Neuronal stem cell (in vitro differentiated cells): ENCODE measurements around the gene OR6Q1. TPM values are rescaled to one million over a fixed set of nuclear protein-coding genes. Genes with fewer than 3 reads are reported as not detected.

Experiments used
- DNase-seq: peaks from one replicate; pipeline ENCODE4 v3.0.0-alpha.2; 2013; ENCODE audit warnings: low spot score
- H2AFZ ChIP-seq: one replicate; pipeline ENCODE4 v1.6.1; 2013; ENCODE audit warnings: mild to moderate bottlenecking, low read length, inconsistent platforms
- H2AK5ac ChIP-seq: 2 replicates; pipeline ENCODE4 v1.6.1; 2013; ENCODE audit warnings: low read depth, mild to moderate bottlenecking, inconsistent platforms, low read length, moderate library complexity, mixed read lengths
- H2BK120ac ChIP-seq: 2 replicates; pipeline ENCODE4 v1.6.1; 2013; ENCODE audit warnings: low read depth, mild to moderate bottlenecking, inconsistent platforms, low read length, moderate library complexity, mixed read lengths
- H2BK12ac ChIP-seq: one replicate; pipeline ENCODE4 v1.6.1; 2013; ENCODE audit warnings: low read length, inconsistent platforms
- H2BK15ac ChIP-seq: 2 replicates; pipeline ENCODE4 v1.6.1; 2013; ENCODE audit warnings: mild to moderate bottlenecking, low read length, inconsistent platforms, mixed read lengths
- H2BK5ac ChIP-seq: one replicate; pipeline ENCODE4 v1.6.1; 2013; ENCODE audit warnings: inconsistent platforms, mild to moderate bottlenecking, low read length, moderate library complexity
- H3K14ac ChIP-seq: one replicate; pipeline ENCODE4 v1.6.1; 2013; ENCODE audit warnings: low read length, inconsistent platforms
- H3K18ac ChIP-seq: 2 replicates; pipeline ENCODE4 v1.6.1; 2013; ENCODE audit warnings: low read length, inconsistent platforms
- H3K23ac ChIP-seq: 2 replicates; pipeline ENCODE4 v1.6.1; 2013; ENCODE audit warnings: low read depth, mild to moderate bottlenecking, mixed read lengths, low read length, inconsistent platforms; ENCODE audit not compliant: poor library complexity
- H3K27ac ChIP-seq: replicated peaks from 3 replicates; pipeline ENCODE4 v1.5.1; 2013; ENCODE audit warnings: low read length, inconsistent platforms
- H3K27me3 ChIP-seq, 3 experiments: 2 replicates each; pipeline ENCODE4 v1.6.1; 2013; ENCODE audit warnings: low read length in 3 of 3, mild to moderate bottlenecking in 2 of 3, inconsistent platforms in 1 of 3, low read depth in 1 of 3, mixed read lengths in 1 of 3, moderate library complexity in 1 of 3; ENCODE audit not compliant: control insufficient read depth in 3 of 3, insufficient read depth in 3 of 3
- H3K36me3 ChIP-seq, 2 donors: replicated peaks in 1 of 2; 2 replicates each; pipeline ENCODE4 v1.6.1; 2013; ENCODE audit warnings: low read length in 2 of 2; ENCODE audit not compliant: control insufficient read depth in 2 of 2, insufficient read depth in 2 of 2
- H3K4ac ChIP-seq: 2 replicates; pipeline ENCODE4 v1.6.1; 2013; ENCODE audit warnings: inconsistent platforms, mild to moderate bottlenecking, low read length, moderate library complexity
- H3K4me1 ChIP-seq, 2 donors: 1 replicate in 1 of 2; 2 replicates in 1 of 2; pipeline ENCODE4 v1.6.1; 2013; ENCODE audit warnings: low read length in 2 of 2, low read depth in 1 of 2; ENCODE audit not compliant: control insufficient read depth in 2 of 2, insufficient read depth in 1 of 2
- H3K4me2 ChIP-seq: one replicate; pipeline ENCODE4 v1.6.1; 2013; ENCODE audit warnings: mild to moderate bottlenecking, low read length, inconsistent platforms; ENCODE audit not compliant: insufficient read depth, poor library complexity, severe bottlenecking
- H3K4me3 ChIP-seq, 2 donors: 2 replicates each; pipeline ENCODE4 v1.5.1; 2013; ENCODE audit warnings: low read length in 2 of 2, mild to moderate bottlenecking in 2 of 2, inconsistent platforms in 1 of 2, moderate library complexity in 1 of 2
- H3K79me1 ChIP-seq: one replicate; pipeline ENCODE4 v1.6.1; 2013; ENCODE audit warnings: low read depth, mild to moderate bottlenecking, inconsistent platforms, low read length, moderate library complexity
- H3K9ac ChIP-seq: one replicate; pipeline ENCODE4 v1.6.1; 2013; ENCODE audit warnings: mild to moderate bottlenecking, low read depth, low read length, inconsistent platforms; ENCODE audit not compliant: poor library complexity
- H3K9me3 ChIP-seq, 2 donors: replicated peaks in 1 of 2; 2 replicates each; pipeline versions ENCODE3 to v1.6.1; 2013; ENCODE audit warnings: low read length in 2 of 2, mild to moderate bottlenecking in 2 of 2, inconsistent platforms in 1 of 2, low read depth in 1 of 2, mixed read lengths in 1 of 2, moderate library complexity in 1 of 2; ENCODE audit not compliant: control insufficient read depth in 2 of 2, insufficient read depth in 1 of 2
- H4K8ac ChIP-seq: one replicate; pipeline ENCODE4 v1.6.1; 2013; ENCODE audit warnings: low read depth, mild to moderate bottlenecking, inconsistent platforms, low read length, moderate library complexity
- H4K91ac ChIP-seq: one replicate; pipeline ENCODE4 v1.6.1; 2013; ENCODE audit warnings: low read length, low read depth, mild to moderate bottlenecking, inconsistent platforms; ENCODE audit not compliant: poor library complexity
- WGBS, 2 donors: extraction: QIAGEN DNeasy Blood & Tissue Kit; methylation state at CpG; one replicate each; pipeline ENCODE4 v1.1.7; 2013; ENCODE audit warnings: missing lambda C conversion rate in 2 of 2, mixed read lengths in 1 of 2; ENCODE audit not compliant: insufficient read length in 2 of 2, insufficient replicate concordance in 1 of 2; ENCODE audit errors: extremely low coverage in 2 of 2; 5-methylcytosine and 5-hydroxymethylcytosine counted together
- polyA plus RNA-seq, 2 experiments: library from polyadenylated mRNA; stranded (reverse); fragments of 200-250 nt; gene quantifications; one replicate each; pipeline ENCODE4 v1.2.3, GENCODE V29; 2013

Gene OR6Q1, protein sequence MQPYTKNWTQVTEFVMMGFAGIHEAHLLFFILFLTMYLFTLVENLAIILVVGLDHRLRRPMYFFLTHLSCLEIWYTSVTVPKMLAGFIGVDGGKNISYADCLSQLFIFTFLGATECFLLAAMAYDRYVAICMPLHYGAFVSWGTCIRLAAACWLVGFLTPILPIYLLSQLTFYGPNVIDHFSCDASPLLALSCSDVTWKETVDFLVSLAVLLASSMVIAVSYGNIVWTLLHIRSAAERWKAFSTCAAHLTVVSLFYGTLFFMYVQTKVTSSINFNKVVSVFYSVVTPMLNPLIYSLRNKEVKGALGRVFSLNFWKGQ
- polyA plus RNA-seq (2013, experiment 1 of 2) = not detected
- polyA plus RNA-seq (2013, experiment 2 of 2) = not detected

- no peak within 1 kb of the TSS for H3K4me2 ChIP-seq
- H3K79me1 ChIP-seq = no peaks in the 10 kb centered on the region
- H3K4ac ChIP-seq = no peak within 1 kb of the TSS
- no peak within 1 kb of the TSS for H2BK5ac ChIP-seq
- H3K27me3 ChIP-seq = no peaks in the 10 kb centered on the region
- H3K9ac ChIP-seq = no peak within 1 kb of the TSS
- no peak within 1 kb of the TSS for H2AK5ac ChIP-seq
- H3K27ac ChIP-seq = no peak within 1 kb of the TSS
- DNase-seq = no peak
- no peak within 1 kb of the TSS for H2BK15ac ChIP-seq
- no peak within 1 kb of the TSS for H3K18ac ChIP-seq
- H3K9me3 ChIP-seq = no peaks in the 10 kb centered on the region
- H4K8ac ChIP-seq = no peak within 1 kb of the TSS
- H4K91ac ChIP-seq = no peak within 1 kb of the TSS
- no peak within 1 kb of the TSS for H3K23ac ChIP-seq
- H2AFZ ChIP-seq = no peak within 1 kb of the TSS
- H3K14ac ChIP-seq = peak within 1 kb of the TSS; percentile 39
- no peaks in the 10 kb centered on the region for H3K36me3 ChIP-seq
- H3K4me1 ChIP-seq = no peaks in the 10 kb centered on the region
- H2BK120ac ChIP-seq = no peak within 1 kb of the TSS
- H3K4me3 ChIP-seq = no peak within 1 kb of the TSS
- H2BK12ac ChIP-seq = no peak within 1 kb of the TSS
These were observed at the start of gene OR6Q1 for GRCh38 chr11:58030653-58031052. TSS of gene OR6Q1 (plus strand) at chr11:58030953. CDS start at chr11:58030953, 0 bp downstream.

- H3K27me3 ChIP-seq = no peaks in the 10 kb centered on the region
- H2AK5ac ChIP-seq = no peak overlapping the region
- H2BK5ac ChIP-seq = no peak overlapping the region
- H3K23ac ChIP-seq = no peak overlapping the region
- no peak overlapping the region for H3K4me2 ChIP-seq
- no peak overlapping the region for H2AFZ ChIP-seq
- no peak overlapping the region for H3K27ac ChIP-seq
- H3K4ac ChIP-seq = no peak overlapping the region
- no peak overlapping the region for H3K14ac ChIP-seq
- DNase-seq = no peak
- H3K18ac ChIP-seq = no peak overlapping the region
- H2BK12ac ChIP-seq = no peak overlapping the region
- no peak overlapping the region for H4K91ac ChIP-seq
- H2BK15ac ChIP-seq = no peak overlapping the region
- H3K4me1 ChIP-seq = peaks cover 0 to 9% of the 10 kb centered on the region in 2 donors
- no peak overlapping the region for H2BK120ac ChIP-seq
- no peaks in the 10 kb centered on the region for H3K36me3 ChIP-seq
- H3K9me3 ChIP-seq = no peaks in the 10 kb centered on the region
- no peak overlapping the region for H3K4me3 ChIP-seq
- WGBS, 2 donors = no CpG with 5 or more reads among the region's 3 CpGs
- no peak overlapping the region for H3K9ac ChIP-seq
- H3K79me1 ChIP-seq = no peaks in the 10 kb centered on the region
- no peak overlapping the region for H4K8ac ChIP-seq
These were observed 49.2 kb upstream of the OR6Q1 start for GRCh38 chr11:57981536-57981935.

- Histone ChIP-seq H4K91ac (no peak overlapping the region), H2AK5ac (no peak overlapping the region), H3K79me1 (no peaks in the 10 kb centered on the region), H3K14ac (no peak overlapping the region), H3K4me3 (no peak overlapping the region), H3K27ac (no peak overlapping the region), H3K4me2 (no peak overlapping the region), H2BK5ac (no peak overlapping the region), H3K4ac (no peak overlapping the region), H2BK15ac (no peak overlapping the region), H3K9ac (no peak overlapping the region), H3K9me3 (no peaks in the 10 kb centered on the region), H3K36me3 (no peaks in the 10 kb centered on the region), H2BK120ac (no peak overlapping the region), H2BK12ac (no peak overlapping the region), H3K4me1 (peaks cover 0 to 6% of the 10 kb centered on the region in 2 donors), H3K27me3 (no peaks in the 10 kb centered on the region), H3K23ac (no peak overlapping the region), H4K8ac (no peak overlapping the region), H3K18ac (no peak overlapping the region), H2AFZ (no peak overlapping the region)
- DNase-seq = no peak
- WGBS, 2 donors = no CpG with 5 or more reads among the region's 4 CpGs
These were observed 48.0 kb upstream of the OR6Q1 start for GRCh38 chr11:57982776-57983175.

GRCh38 chr11:57983191-57983590, 47.6 kb upstream of the OR6Q1 start:
- Histone ChIP-seq H4K91ac (no peak overlapping the region), H4K8ac (no peak overlapping the region), H3K9me3 (no peaks in the 10 kb centered on the region), H3K9ac (no peak overlapping the region), H3K4me3 (no peak overlapping the region), H2AFZ (no peak overlapping the region), H2BK5ac (no peak overlapping the region), H3K4me2 (no peak overlapping the region), H3K14ac (no peak overlapping the region), H3K36me3 (no peaks in the 10 kb centered on the region), H2BK120ac (no peak overlapping the region), H3K79me1 (no peaks in the 10 kb centered on the region), H3K4ac (no peak overlapping the region), H3K4me1 (peaks cover 0 to 4% of the 10 kb centered on the region in 2 donors), H3K18ac (no peak overlapping the region), H2BK15ac (no peak overlapping the region), H2AK5ac (no peak overlapping the region), H3K23ac (no peak overlapping the region), H3K27ac (peak overlapping the region; percentile 11), H3K27me3 (no peaks in the 10 kb centered on the region), H2BK12ac (no peak overlapping the region)
- no CpG with 5 or more reads among the region's 3 CpGs for WGBS, 2 donors
- DNase-seq = no peak
